K562 (cell line): ENCODE measurements around the gene STK11. TPM values are rescaled to one million over a fixed set of nuclear protein-coding genes. Genes with fewer than 3 reads are reported as not detected.

ENCODE experiments used
- BCOR ChIP-seq: fragments of 450-650 bp; IDR thresholded peaks from 2 replicates; pipeline ENCODE4 v1.6.1; 2016
- BRF1 ChIP-seq: IDR thresholded peaks from 3 replicates; pipeline ENCODE4 v1.6.1; 2011; ENCODE audit warnings: borderline replicate concordance, mild to moderate bottlenecking; ENCODE audit not compliant: insufficient read length; ENCODE audit errors: extremely low read depth
- DIDO1 ChIP-seq: fragments of 450-650 bp; IDR thresholded peaks from 2 replicates; pipeline ENCODE4 v1.6.1; 2016; ENCODE audit warnings: low read depth, missing biosample characterization, missing genetic modification characterization
- KHSRP ChIP-seq: fragments of 450-650 bp; IDR thresholded peaks from 2 replicates; pipeline ENCODE4 v1.6.1; 2017
- KLF6 ChIP-seq: fragments of 250-450 bp; sonication (Bioruptor Pico); IDR thresholded peaks from 2 replicates; pipeline ENCODE4 v1.4.0; 2020; ENCODE audit warnings: mild to moderate bottlenecking, moderate library complexity, borderline replicate concordance
- MAFK ChIP-seq: IDR thresholded peaks from 2 replicates; pipeline ENCODE4 v1.6.1; 2011; ENCODE audit warnings: low read length, improper control_type of control experiment
- NR4A1 ChIP-seq, 2 experiments: fragments of 250-450 bp in 1 of 2; fragments of 450-650 bp in 1 of 2; sonication (Bioruptor Pico) in 1 of 2; IDR thresholded peaks; 2 replicates each; pipeline versions ENCODE4 v1.4.0 to v1.6.1; 2016 to 2020; ENCODE audit warnings: mild to moderate bottlenecking in 2 of 2, missing compliant biosample characterization in 1 of 2, missing genetic modification characterization in 1 of 2, moderate library complexity in 1 of 2
- PCBP1 ChIP-seq: fragments of 200-400 bp; formaldehyde crosslinking; IDR thresholded peaks from 2 replicates; pipeline ENCODE4 v1.6.1; 2018; ENCODE audit warnings: mild to moderate bottlenecking, low read depth, low read length; ENCODE audit not compliant: poor library complexity, severe bottlenecking
- SMAD3 ChIP-seq: fragments of 450-650 bp; formaldehyde crosslinking; conservative IDR thresholded peaks from 2 replicates; pipeline ENCODE4 v1.4.0; 2020; ENCODE audit warnings: mild to moderate bottlenecking
- TBL1XR1 ChIP-seq, 2 experiments: IDR thresholded peaks; 2 replicates each; pipeline ENCODE4 v1.6.1; 2012; ENCODE audit warnings: improper control_type of control experiment in 2 of 2, low read length in 2 of 2, mild to moderate bottlenecking in 1 of 2
- ZBTB1 ChIP-seq: sonication (generic); formaldehyde crosslinking; IDR thresholded peaks from 2 replicates; pipeline ENCODE4 v1.8.1; 2023; ENCODE audit warnings: missing genetic modification reagents, low read depth, mild to moderate bottlenecking, borderline replicate concordance
- ZBTB12 ChIP-seq: fragments of 250-450 bp; sonication (Bioruptor Pico); IDR thresholded peaks from 2 replicates; pipeline ENCODE4 v1.4.0; 2020
- ZEB2 ChIP-seq: fragments of 450-650 bp; IDR thresholded peaks from 2 replicates; pipeline ENCODE4 v1.6.1; 2016
- ZNF146 ChIP-seq: IDR thresholded peaks from one replicate; pipeline ENCODE4 v1.6.1; 2018; ENCODE audit warnings: missing compliant biosample characterization; ENCODE audit not compliant: unreplicated experiment
- ZNF197 ChIP-seq: fragments of 200-800 bp; sonication (Bioruptor generic); IDR thresholded peaks from 2 replicates; pipeline ENCODE4 v1.6.1; 2016; ENCODE audit warnings: low read depth, missing genetic modification characterization, missing compliant biosample characterization
- ZNF263 ChIP-seq: sonication (generic); formaldehyde crosslinking; IDR thresholded peaks from 2 replicates; pipeline ENCODE4 v1.8.0; 2022; ENCODE audit warnings: mild to moderate bottlenecking, missing genetic modification reagents, borderline replicate concordance
- ZNF280A ChIP-seq: fragments of 450-650 bp; IDR thresholded peaks from 2 replicates; pipeline ENCODE4 v1.6.1; 2018; ENCODE audit warnings: mild to moderate bottlenecking, low read depth; ENCODE audit not compliant: partially characterized antibody
- ZNF354B ChIP-seq: fragments of 250-450 bp; sonication (Bioruptor Pico); IDR thresholded peaks from 2 replicates; pipeline ENCODE4 v1.4.0; 2020
- polyA plus RNA-seq, 8 experiments: library from polyadenylated mRNA; depleted of rRNA in 4 of 8; stranded (reverse) in 5 of 8; unstranded in 3 of 8; fragments of >200 nt; fragmentation: Nextera tagmentation in 2 of 8; fragmentation: Illumina TruSeq in 1 of 8; extraction: Ambion mirVana in 2 of 8; extraction: Trizol in 1 of 8; gene quantifications; 2 replicates each; pipeline versions ENCODE4 v1.2.1 to v1.2.3, GENCODE V29; 2011 to 2014; ENCODE audit warnings: inconsistent platforms in 1 of 8, missing spikeins in 1 of 8
- total RNA-seq, 7 experiments: library from RNA; depleted of rRNA in 6 of 7; stranded (reverse); fragments of >200 nt in 6 of 7; fragmentation: Illumina TruSeq in 2 of 7; extraction: Trizol in 2 of 7; gene quantifications; 2 replicates each; pipeline versions ENCODE4 v1.2.1 to v1.2.3, GENCODE V29; 2011 to 2021; ENCODE audit warnings: low replicate concordance in 1 of 7
- TF ChIP-seq, protein P1 (sequence below): IDR thresholded peaks from 2 replicates; pipeline ENCODE4 v1.6.1; 2016; ENCODE audit warnings: missing genetic modification characterization, missing compliant biosample characterization
- TF ChIP-seq, protein P2 (sequence below), 3 experiments: fragments of 200-800 bp in 1 of 3; fragments of 250-450 bp in 1 of 3; fragments of 450-650 bp in 1 of 3; sonication (Bioruptor Pico) in 1 of 3; sonication (Bioruptor generic) in 1 of 3; formaldehyde crosslinking in 1 of 3; IDR thresholded peaks; 2 replicates each; pipeline versions ENCODE4 v1.6.1 to v1.8.0; 2016 to 2022; ENCODE audit warnings: mild to moderate bottlenecking in 2 of 3, missing genetic modification characterization in 2 of 3, missing compliant biosample characterization in 1 of 3, moderate library complexity in 1 of 3

STK11 gene
- total and polyA plus RNA-seq, 9 of the 15 experiments (the other 6 are each of a cell fraction or from before 2014, with no cell fraction given), result 0.15 to 96.5 (median 31.7) TPM

GRCh38 chr19:1269478-1270212 lies 64.1 kb downstream of the STK11 start (continued):
- TF ChIP-seq, protein P1, sequence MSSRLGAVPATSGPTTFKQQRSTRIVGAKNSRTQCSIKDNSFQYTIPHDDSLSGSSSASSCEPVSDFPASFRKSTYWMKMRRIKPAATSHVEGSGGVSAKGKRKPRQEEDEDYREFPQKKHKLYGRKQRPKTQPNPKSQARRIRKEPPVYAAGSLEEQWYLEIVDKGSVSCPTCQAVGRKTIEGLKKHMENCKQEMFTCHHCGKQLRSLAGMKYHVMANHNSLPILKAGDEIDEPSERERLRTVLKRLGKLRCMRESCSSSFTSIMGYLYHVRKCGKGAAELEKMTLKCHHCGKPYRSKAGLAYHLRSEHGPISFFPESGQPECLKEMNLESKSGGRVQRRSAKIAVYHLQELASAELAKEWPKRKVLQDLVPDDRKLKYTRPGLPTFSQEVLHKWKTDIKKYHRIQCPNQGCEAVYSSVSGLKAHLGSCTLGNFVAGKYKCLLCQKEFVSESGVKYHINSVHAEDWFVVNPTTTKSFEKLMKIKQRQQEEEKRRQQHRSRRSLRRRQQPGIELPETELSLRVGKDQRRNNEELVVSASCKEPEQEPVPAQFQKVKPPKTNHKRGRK (tag), result no peak
- no peak for TF ChIP-seq ZNF280A
- no peak; the same call in 1 of the 2 replicates for TF ChIP-seq NR4A1 (CRISPR knock-in tag; IDR thresholded peaks at IDR 0.05)
- TF ChIP-seq NR4A1 (tag; IDR thresholded peaks at IDR 0.05), result peak; percentile 39; the same call in 1 of the 2 replicates
- TF ChIP-seq KHSRP, result no peak
- no peak for TF ChIP-seq MAFK
- TF ChIP-seq BRF1, result no peak
- TF ChIP-seq, protein P2, sequence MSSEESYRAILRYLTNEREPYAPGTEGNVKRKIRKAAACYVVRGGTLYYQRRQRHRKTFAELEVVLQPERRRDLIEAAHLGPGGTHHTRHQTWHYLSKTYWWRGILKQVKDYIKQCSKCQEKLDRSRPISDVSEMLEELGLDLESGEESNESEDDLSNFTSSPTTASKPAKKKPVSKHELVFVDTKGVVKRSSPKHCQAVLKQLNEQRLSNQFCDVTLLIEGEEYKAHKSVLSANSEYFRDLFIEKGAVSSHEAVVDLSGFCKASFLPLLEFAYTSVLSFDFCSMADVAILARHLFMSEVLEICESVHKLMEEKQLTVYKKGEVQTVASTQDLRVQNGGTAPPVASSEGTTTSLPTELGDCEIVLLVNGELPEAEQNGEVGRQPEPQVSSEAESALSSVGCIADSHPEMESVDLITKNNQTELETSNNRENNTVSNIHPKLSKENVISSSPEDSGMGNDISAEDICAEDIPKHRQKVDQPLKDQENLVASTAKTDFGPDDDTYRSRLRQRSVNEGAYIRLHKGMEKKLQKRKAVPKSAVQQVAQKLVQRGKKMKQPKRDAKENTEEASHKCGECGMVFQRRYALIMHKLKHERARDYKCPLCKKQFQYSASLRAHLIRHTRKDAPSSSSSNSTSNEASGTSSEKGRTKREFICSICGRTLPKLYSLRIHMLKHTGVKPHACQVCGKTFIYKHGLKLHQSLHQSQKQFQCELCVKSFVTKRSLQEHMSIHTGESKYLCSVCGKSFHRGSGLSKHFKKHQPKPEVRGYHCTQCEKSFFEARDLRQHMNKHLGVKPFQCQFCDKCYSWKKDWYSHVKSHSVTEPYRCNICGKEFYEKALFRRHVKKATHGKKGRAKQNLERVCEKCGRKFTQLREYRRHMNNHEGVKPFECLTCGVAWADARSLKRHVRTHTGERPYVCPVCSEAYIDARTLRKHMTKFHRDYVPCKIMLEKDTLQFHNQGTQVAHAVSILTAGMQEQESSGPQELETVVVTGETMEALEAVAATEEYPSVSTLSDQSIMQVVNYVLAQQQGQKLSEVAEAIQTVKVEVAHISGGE (CRISPR knock-in tag; IDR thresholded peaks at IDR 0.05), result 0 out of 6 replicates have a peak, but pooled peaks of 1 of the 3 experiments have one; percentile 57
- TF ChIP-seq ZNF197 (CRISPR knock-in tag), result peak; percentile 52; the same call in 1 of the 2 replicates
- TF ChIP-seq PCBP1, result peak; percentile 54
- no peak for TF ChIP-seq KLF6 (CRISPR knock-in tag)
- TF ChIP-seq ZBTB12 (CRISPR knock-in tag), result no peak
- no peak for TF ChIP-seq ZNF146 (CRISPR knock-in tag)
- no peak for TF ChIP-seq BCOR
- no peak for TF ChIP-seq ZEB2
- TF ChIP-seq SMAD3 (CRISPR knock-in tag), result no peak
- TF ChIP-seq DIDO1 (tag), result no peak
- TF ChIP-seq ZBTB1 (CRISPR knock-in tag), result no peak
- peak in 1 of 2 experiments; percentile 60; a peak in 1 of 4 replicates for TF ChIP-seq TBL1XR1 (IDR thresholded peaks at IDR 0.05; ENCODE audit: low read length in 2 of 2)
- TF ChIP-seq ZNF354B (CRISPR knock-in tag), result no peak
- peak; percentile 30 for TF ChIP-seq ZNF263 (CRISPR knock-in tag)
